Gastrocnemius medialis (tissue), 4 donors: ENCODE measurements around the gene RNMT. TPM values are rescaled to one million over a fixed set of nuclear protein-coding genes. Genes with fewer than 3 reads are reported as not detected.

ENCODE experiments used
- ATAC-seq, 2 donors: fragments of 150-250 bp; one replicate each; pipeline ENCODE4 v1.9.1; 2016
- DNase-seq, 2 donors: peaks; one replicate each; pipeline ENCODE4 v3.0.0-alpha.2; 2019
- H3K27ac ChIP-seq, 4 donors: fragments of 200-600 bp; sonication (generic); 1 replicate in 1 of 4; 2 replicates in 3 of 4; pipeline ENCODE4 v1.5.1; 2016 to 2018; ENCODE audit warnings: mild to moderate bottlenecking in 2 of 4, moderate library complexity in 1 of 4
- H3K27me3 ChIP-seq, 3 donors: fragments of 200-600 bp; sonication (generic) in 2 of 3; 1 replicate in 1 of 3; 2 replicates in 2 of 3; pipeline versions ENCODE4 v1.5.1 to v1.6.0; 2016 to 2019; ENCODE audit warnings: mild to moderate bottlenecking in 1 of 3, moderate library complexity in 1 of 3
- H3K36me3 ChIP-seq, 2 donors: fragments of 200-600 bp; sonication (generic) in 1 of 2; one replicate each; pipeline ENCODE4 v1.5.1; 2017 to 2018
- H3K4me1 ChIP-seq, 2 donors: fragments of 200-600 bp; sonication (generic) in 1 of 2; one replicate each; pipeline ENCODE4 v1.5.1; 2016 to 2017; ENCODE audit warnings: mild to moderate bottlenecking in 2 of 2
- H3K4me3 ChIP-seq, 4 donors: fragments of 200-600 bp; sonication (generic) in 3 of 4; 1 replicate in 1 of 4; 2 replicates in 3 of 4; pipeline ENCODE4 v1.5.1; 2016 to 2019; ENCODE audit warnings: mild to moderate bottlenecking in 2 of 4
- H3K9me3 ChIP-seq, 3 donors: fragments of 200-600 bp; sonication (generic) in 2 of 3; 1 replicate in 1 of 3; 2 replicates in 2 of 3; pipeline ENCODE4 v1.5.1; 2016 to 2019
- POLR2A ChIP-seq, 2 donors: fragments of 450-650 bp; IDR thresholded peaks; one replicate each; pipeline ENCODE4 v1.6.1; 2017; ENCODE audit warnings: antibody characterized with exemption in 2 of 2, mild to moderate bottlenecking in 2 of 2, moderate library complexity in 2 of 2
- in situ Hi-C, 4 donors: fragments of 200-750 bp; cut with MboI; loops; one replicate each; pipeline versions ENCODE4 v1.15.0 to v1.8.0; 2017; ENCODE audit warnings: low sequenced_read_pairs in 4 of 4
- intact Hi-C: fragments of 100-400 bp; cut with DNase I; formaldehyde crosslinking; loops from one replicate; pipeline ENCODE4 v1.15.1; 2023; ENCODE audit warnings: low total_unique reads
- total RNA-seq, 4 donors: library from RNA; depleted of rRNA; stranded (reverse); fragments of >200 nt; gene quantifications; one replicate each; pipeline versions ENCODE4 v1.1.0 to v1.2.3, GENCODE V29; 2016
- TF ChIP-seq, protein P1 (sequence below), 5 experiments: fragments of 450-650 bp in 3 of 5; fragments of 200-600 bp in 2 of 5; sonication (generic) in 2 of 5; IDR thresholded peaks in 4 of 5; conservative IDR thresholded peaks in 1 of 5; 1 replicate in 4 of 5; 2 replicates in 1 of 5; pipeline ENCODE4 v1.5.1; 2016 to 2019; ENCODE audit warnings: antibody characterized with exemption in 5 of 5, mild to moderate bottlenecking in 3 of 5, moderate library complexity in 3 of 5

Gene RNMT
- total RNA-seq, 4 donors from 2014 or later, result 12.9 to 24.1 (median 18.6) TPM

DNA sequence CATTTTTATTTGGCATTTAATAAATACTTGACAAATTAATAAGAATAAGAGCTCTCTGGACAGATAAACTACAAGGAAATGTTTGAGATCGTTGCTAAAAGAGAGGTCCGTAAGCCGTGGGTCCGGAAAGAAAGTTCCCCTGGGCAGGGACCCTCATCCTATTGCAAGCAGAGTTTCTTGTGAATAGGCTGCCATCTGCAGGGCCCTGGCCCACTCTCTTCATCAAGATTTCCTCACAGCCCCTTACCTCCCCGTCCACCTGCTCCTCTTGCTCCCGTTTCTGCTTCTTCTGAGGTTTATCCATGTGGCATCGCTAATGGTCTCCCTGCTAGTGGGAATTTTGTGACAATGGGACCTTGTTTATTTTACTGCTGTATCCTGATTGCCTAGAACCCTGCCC lies 67.3 kb downstream of the RNMT start:
- Histone ChIP-seq H3K27ac (no peak overlapping the region), H3K4me3 (no peak overlapping the region), H3K9me3 (no peaks in the 10 kb centered on the region), H3K27me3 (no peaks in the 10 kb centered on the region), H3K36me3 (no peaks in the 10 kb centered on the region), H3K4me1 (no peaks in the 10 kb centered on the region)
- TF ChIP-seq, protein P1, sequence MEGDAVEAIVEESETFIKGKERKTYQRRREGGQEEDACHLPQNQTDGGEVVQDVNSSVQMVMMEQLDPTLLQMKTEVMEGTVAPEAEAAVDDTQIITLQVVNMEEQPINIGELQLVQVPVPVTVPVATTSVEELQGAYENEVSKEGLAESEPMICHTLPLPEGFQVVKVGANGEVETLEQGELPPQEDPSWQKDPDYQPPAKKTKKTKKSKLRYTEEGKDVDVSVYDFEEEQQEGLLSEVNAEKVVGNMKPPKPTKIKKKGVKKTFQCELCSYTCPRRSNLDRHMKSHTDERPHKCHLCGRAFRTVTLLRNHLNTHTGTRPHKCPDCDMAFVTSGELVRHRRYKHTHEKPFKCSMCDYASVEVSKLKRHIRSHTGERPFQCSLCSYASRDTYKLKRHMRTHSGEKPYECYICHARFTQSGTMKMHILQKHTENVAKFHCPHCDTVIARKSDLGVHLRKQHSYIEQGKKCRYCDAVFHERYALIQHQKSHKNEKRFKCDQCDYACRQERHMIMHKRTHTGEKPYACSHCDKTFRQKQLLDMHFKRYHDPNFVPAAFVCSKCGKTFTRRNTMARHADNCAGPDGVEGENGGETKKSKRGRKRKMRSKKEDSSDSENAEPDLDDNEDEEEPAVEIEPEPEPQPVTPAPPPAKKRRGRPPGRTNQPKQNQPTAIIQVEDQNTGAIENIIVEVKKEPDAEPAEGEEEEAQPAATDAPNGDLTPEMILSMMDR (IDR thresholded peaks at IDR 0.05 in 4 of 5, conservative IDR thresholded peaks at IDR 0.05 in 1 of 5), result no peak
- no peak for TF ChIP-seq POLR2A (IDR thresholded peaks at IDR 0.05)
- no peak for ATAC-seq
- in situ Hi-C loops (no loop called here), intact Hi-C loops (no loop called here)
- no peak for DNase-seq

DNA sequence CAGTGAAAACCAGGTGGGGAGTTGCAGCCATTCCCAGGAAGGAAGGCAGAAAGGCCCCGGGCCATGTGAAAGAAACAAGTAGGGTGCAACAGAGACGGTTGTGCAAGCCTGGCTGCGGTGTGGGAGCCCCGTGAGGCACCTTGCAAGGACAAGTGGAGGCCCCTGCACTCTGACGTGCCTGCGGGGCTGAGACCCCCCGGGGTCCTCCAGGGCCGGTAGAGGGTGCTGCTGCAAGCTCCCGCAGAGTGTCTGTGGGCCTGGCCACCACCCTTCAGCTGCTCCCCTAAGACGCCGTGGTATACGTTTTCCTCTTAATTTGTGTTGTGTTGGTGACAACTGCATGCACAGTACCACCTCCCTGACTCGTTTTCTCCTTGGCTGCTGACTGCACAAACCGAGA lies 70.0 kb downstream of the RNMT start:
- Histone ChIP-seq H3K4me3 (no peak overlapping the region), H3K4me1 (no peaks in the 10 kb centered on the region), H3K27me3 (peaks cover 0 to 3% (median 0%) of the 10 kb centered on the region in 3 donors), H3K27ac (no peak overlapping the region), H3K36me3 (no peaks in the 10 kb centered on the region), H3K9me3 (no peaks in the 10 kb centered on the region)
- TF ChIP-seq, protein P1 (IDR thresholded peaks at IDR 0.05 in 4 of 5, conservative IDR thresholded peaks at IDR 0.05 in 1 of 5), result no peak
- TF ChIP-seq POLR2A (IDR thresholded peaks at IDR 0.05), result no peak
- DNase-seq (no peak), ATAC-seq (no peak)
- intact Hi-C loops (no loop called here), in situ Hi-C loops (no loop called here)

DNA sequence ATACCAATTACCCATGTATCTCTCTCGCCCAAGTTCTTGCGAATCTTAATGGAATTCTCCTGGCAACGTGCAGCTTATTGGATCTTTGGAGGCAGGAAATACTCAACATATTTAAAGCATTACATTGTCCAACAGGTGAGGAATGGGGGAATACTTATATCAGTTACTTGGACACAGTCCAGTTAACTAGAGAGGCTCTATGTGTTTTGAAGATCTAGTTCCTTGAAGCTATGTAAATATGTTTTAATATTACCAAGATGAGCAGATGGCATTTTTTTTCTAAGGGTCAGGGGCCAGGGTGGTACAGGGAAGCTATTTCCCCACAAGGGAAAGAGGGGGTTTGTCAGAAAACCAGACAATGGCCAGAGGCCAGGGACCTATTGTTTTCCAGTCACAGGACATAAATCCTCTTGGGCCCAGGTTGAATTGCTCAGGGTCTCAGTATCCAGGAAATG lies 70.7 kb downstream of the RNMT start:
- in situ Hi-C loops (no loop called here), intact Hi-C loops (no loop called here)
- peaks cover 0 to 3% (median 0%) of the 10 kb centered on the region in 3 donors for H3K27me3 ChIP-seq
- ATAC-seq (no peak), DNase-seq (no peak)
- H3K27ac ChIP-seq, result no peak overlapping the region
- H3K4me1 ChIP-seq, result no peaks in the 10 kb centered on the region
- H3K4me3 ChIP-seq, result no peak overlapping the region
- H3K9me3 ChIP-seq, result no peaks in the 10 kb centered on the region
- TF ChIP-seq POLR2A (IDR thresholded peaks at IDR 0.05), result no peak
- TF ChIP-seq, protein P1 (IDR thresholded peaks at IDR 0.05 in 4 of 5, conservative IDR thresholded peaks at IDR 0.05 in 1 of 5), result no peak
- H3K36me3 ChIP-seq, result no peaks in the 10 kb centered on the region

DNA sequence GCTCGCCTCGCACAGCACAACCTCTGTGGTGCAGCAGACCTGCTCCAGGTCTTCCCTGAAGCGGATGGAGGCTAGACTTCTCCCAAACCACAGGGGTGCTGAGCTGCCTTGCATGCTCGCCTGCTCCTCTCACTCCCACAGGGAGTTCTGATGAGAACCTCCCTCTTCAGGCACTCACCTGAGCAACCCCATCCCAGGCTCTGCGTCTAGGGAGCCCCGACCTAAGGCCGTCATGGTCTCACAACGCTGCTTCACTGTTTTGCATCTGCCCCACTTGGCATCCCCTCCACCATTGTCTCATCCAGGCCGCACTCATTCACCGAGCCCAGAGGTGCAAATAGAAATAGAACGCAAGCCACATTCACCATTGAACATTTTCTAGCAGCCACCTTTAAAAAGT lies 72.9 kb downstream of the RNMT start:
- ATAC-seq (no peak), DNase-seq (no peak)
- Histone ChIP-seq H3K36me3 (no peaks in the 10 kb centered on the region), H3K27me3 (peaks cover 0 to 3% (median 0%) of the 10 kb centered on the region in 3 donors), H3K9me3 (no peaks in the 10 kb centered on the region), H3K27ac (no peak overlapping the region), H3K4me3 (no peak overlapping the region), H3K4me1 (no peaks in the 10 kb centered on the region)
- TF ChIP-seq POLR2A (IDR thresholded peaks at IDR 0.05), result no peak
- TF ChIP-seq, protein P1 (IDR thresholded peaks at IDR 0.05 in 4 of 5, conservative IDR thresholded peaks at IDR 0.05 in 1 of 5), result no peak
- in situ Hi-C loops, result no loop called here
- intact Hi-C loops, result no loop called here
